Measurements from ENCODE around the gene CIDEC. TPM values are rescaled to one million over a fixed set of nuclear protein-coding genes. Genes with fewer than 3 reads are reported as not detected.
A peak's percentile ranks its signal among the peaks of the same experiment; 100 is the strongest.
"Not testable (repeated sequence)": the region's sequence is repeated elsewhere in the genome, so short reads cannot be mapped to it uniquely, and the experiment has no call there.

CIDEC gene
- total RNA-seq, 1 donor from 2014 or later = not detected

DNA sequence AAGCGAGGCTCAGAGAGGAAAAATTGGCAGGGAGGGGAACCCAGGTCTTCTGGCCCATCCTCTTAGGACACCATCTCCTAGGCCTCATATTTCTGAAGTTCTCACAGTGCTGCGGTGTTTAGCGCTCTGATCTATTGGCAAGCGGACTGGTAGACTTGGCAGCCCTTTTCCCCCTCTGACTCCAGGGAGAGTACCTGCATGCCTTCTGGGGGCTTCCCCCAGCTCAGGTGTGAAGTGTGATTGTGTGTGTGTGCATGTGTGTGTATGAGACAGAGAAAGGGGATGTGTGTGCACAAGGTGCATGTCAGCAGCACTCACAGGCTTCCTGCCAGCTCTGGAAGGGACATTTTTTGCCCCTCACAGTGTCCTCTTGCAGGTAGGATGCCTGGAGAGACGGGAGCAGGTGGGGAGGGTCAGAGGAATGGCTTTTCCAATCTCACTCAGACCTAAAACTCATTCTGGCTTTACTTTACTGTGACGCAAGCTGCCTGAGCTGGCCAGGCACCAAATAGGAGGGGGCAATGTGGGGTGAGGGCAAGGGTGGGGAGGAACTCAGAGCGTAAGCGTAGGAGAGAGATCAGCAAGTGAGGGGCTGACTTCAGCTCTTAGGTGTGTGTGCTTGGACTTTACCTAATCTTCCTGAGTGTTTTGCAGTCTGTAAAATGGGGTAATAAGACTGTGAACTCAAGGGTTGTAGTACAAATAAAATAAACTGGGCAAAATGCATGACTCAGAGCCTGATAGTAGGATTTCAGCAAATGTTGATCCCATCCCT is 18.6 kb upstream of the CIDEC start:
- ATAC-seq = peak; percentile 32
- H3K36me3 ChIP-seq = no peaks in the 10 kb centered on the region
- TF ChIP-seq, protein P1, sequence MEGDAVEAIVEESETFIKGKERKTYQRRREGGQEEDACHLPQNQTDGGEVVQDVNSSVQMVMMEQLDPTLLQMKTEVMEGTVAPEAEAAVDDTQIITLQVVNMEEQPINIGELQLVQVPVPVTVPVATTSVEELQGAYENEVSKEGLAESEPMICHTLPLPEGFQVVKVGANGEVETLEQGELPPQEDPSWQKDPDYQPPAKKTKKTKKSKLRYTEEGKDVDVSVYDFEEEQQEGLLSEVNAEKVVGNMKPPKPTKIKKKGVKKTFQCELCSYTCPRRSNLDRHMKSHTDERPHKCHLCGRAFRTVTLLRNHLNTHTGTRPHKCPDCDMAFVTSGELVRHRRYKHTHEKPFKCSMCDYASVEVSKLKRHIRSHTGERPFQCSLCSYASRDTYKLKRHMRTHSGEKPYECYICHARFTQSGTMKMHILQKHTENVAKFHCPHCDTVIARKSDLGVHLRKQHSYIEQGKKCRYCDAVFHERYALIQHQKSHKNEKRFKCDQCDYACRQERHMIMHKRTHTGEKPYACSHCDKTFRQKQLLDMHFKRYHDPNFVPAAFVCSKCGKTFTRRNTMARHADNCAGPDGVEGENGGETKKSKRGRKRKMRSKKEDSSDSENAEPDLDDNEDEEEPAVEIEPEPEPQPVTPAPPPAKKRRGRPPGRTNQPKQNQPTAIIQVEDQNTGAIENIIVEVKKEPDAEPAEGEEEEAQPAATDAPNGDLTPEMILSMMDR (IDR thresholded peaks at IDR 0.05) = no peak
- intact Hi-C loops (cut with DNase I) = no loop called here
- peaks cover 20% of the 10 kb centered on the region for H3K4me1 ChIP-seq
- H3K4me3 ChIP-seq = no peak overlapping the region
- DNase-seq = no peak
- peak overlapping the region; percentile 74 for H3K27ac ChIP-seq
- H3K9me3 ChIP-seq = no peaks in the 10 kb centered on the region
- no peaks in the 10 kb centered on the region for H3K27me3 ChIP-seq

DNA sequence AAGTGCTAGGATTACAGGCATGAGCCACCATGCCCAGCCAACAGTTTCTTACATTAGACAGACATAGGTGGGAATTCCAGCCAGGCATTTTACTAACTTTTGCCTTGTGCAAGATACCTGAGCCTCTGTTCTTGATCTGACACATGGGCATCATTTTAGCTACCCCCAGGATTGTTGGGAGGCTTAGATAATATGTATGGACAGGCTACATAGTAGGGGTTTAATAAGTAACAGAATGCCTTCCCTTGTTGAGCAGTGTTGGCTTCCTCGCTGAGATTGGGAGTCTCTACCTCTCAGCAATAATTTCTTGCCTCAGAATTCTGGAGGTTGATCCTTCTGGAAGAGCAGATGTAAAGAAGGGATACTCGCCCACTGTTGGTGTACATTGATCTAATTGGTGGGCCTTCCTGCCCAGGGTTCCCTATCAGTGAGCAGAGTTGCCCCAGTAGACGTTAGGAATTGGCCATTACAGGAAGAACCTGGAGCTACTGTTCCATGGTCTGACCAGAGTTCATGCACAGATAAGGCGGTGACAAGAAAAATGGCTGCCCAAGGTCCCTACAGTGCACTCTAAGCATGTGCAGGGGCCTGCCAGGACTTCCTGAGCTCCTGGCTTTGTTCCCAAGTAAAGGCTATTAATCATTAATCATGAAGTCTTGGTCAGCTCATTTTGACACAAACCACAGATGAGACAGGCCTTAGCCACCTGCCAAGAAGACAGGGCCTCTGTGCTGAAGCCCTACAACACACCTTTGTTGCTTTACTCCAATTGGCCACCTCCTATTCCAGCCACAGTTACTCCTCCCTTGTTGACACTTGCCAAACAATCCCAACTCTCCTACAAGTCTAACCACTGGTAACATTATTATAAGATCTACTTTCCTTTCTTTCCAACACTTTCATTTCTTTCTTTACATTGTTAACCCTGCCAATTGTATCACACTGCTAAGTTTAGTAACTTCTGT is 17.6 kb upstream of the CIDEC start:
- Histone ChIP-seq H3K4me3 (no peak overlapping the region), H3K9me3 (no peaks in the 10 kb centered on the region), H3K36me3 (peaks cover 7% of the 10 kb centered on the region), H3K27ac (peak overlapping the region; percentile 74), H3K4me1 (peaks cover 20% of the 10 kb centered on the region), H3K27me3 (no peaks in the 10 kb centered on the region)
- TF ChIP-seq, protein P1 (IDR thresholded peaks at IDR 0.05) = no peak
- DNase-seq = no peak
- intact Hi-C loops (cut with DNase I) = no loop called here
- peak; percentile 86 for ATAC-seq

DNA sequence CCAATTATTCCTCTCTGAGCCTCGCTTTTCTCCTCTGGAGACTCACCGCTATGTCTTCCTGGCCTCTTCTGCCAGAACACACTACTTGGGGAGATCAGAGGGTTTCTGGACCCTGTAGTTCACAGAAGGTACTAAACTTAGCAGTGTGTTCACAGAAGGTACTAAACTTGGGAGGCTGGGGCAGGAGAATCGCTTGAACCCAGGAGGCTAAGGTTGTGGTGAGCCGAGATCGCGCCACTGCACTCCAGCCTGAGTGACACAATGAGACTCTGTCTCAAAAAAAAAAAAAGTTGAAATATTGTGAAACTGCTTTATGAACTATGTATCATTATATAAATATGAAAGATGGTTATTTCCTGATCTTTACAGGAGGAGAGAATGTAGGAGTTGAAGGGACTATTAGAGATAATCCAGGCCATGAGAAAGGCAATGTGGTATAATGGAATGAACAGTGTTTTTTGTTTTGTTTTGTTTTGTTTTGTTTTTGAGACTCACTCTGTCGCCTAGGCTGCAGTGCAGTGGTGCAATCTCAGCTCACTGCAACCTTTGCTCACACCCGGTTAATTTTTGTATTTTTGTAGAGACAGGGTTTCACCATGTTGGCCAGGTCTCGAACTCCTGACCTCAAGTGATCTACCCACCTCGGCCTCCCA is 16.8 kb upstream of the CIDEC start:
- DNase-seq; intact Hi-C loops (cut with DNase I); H3K27me3 ChIP-seq; H3K9me3 ChIP-seq; ATAC-seq; H3K4me3 ChIP-seq: not testable (repeated sequence)
- H3K4me1 ChIP-seq = peaks cover 15% of the 10 kb centered on the region
- H3K27ac ChIP-seq = peak overlapping the region; percentile 74
- peaks cover 11% of the 10 kb centered on the region for H3K36me3 ChIP-seq

DNA sequence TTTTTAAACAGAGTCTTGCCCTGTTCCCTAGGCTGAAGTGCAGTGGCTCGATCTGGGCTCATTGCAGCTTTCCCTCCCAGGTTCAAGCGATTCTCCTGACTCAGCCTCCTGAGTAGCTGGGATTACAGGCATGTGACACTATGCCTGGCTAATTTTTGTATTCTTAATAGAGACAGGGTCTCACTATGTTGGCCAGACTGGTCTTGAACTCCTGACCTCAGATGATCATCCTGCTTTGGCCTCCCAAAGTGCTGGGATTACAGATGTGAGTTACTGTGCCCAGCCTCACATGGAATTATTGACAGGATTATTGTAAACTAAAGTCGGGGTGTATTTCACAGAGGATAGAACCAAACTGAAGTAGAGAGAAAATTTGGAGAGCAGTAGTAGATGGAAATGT is 15.7 kb upstream of the CIDEC start:
- peaks cover 19% of the 10 kb centered on the region for H3K4me1 ChIP-seq
- DNase-seq; H3K4me3 ChIP-seq; intact Hi-C loops (cut with DNase I); H3K9me3 ChIP-seq; H3K27ac ChIP-seq; H3K27me3 ChIP-seq; ATAC-seq: not testable (repeated sequence)
- H3K36me3 ChIP-seq = peaks cover 11% of the 10 kb centered on the region

DNA sequence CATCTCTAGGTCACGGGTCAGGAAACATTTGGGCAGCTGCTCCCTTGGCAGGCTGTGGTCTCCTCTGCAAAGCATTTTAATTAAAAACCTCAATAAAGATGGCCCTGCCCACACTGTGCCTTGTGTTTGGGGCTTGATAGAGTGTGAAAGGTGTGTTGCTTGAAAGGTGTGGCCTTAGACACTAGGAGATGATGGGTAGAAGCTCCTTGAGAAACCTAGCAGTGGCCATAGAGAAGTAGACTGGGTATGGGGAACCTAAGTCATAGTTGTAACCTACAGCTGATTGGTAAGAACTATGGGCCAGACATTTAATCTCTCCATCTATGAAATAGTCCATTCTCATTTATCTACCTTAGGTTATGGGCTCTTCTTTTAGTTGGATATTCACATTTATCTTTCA is 13.7 kb upstream of the CIDEC start:
- TF ChIP-seq, protein P1 (IDR thresholded peaks at IDR 0.05) = no peak
- ATAC-seq = no peak
- DNase-seq = no peak
- intact Hi-C loops (cut with DNase I) = no loop called here
- peaks cover 11% of the 10 kb centered on the region for H3K36me3 ChIP-seq
- H3K4me1 ChIP-seq = peaks cover 18% of the 10 kb centered on the region
- no peaks in the 10 kb centered on the region for H3K27me3 ChIP-seq
- no peaks in the 10 kb centered on the region for H3K9me3 ChIP-seq
- no peak overlapping the region for H3K27ac ChIP-seq
- H3K4me3 ChIP-seq = no peak overlapping the region

DNA sequence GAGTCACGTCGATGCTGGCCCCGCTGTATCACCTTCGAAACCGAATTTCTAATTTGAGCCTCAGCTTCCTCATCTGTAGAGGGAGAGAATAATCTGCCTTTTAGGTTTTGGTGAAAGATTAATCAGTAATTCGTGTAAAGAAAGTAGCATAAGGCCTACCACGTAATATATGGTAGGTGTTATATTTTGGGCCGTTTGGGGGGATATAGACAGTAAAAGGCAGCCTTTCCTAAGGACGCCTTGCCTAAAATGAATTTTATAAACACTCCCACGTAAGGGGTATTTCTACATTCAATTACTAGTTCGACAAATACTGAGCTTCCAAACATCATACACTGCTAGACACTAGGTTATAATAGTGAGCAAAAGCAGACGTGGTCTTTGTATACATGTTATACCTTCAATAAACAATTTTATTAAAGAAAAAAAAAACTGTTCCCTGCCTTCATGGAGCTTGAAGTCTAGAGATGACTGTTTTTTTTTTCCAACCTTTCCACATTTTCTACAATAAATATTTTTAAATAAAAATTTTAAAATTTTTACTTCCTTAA is 11.1 kb upstream of the CIDEC start:
- peak overlapping the region; percentile 97 for H3K27ac ChIP-seq
- TF ChIP-seq, protein P1 (IDR thresholded peaks at IDR 0.05) = no peak
- DNase-seq = no peak
- no peaks in the 10 kb centered on the region for H3K27me3 ChIP-seq
- H3K9me3 ChIP-seq = no peaks in the 10 kb centered on the region
- peak overlapping the region; percentile 94 for H3K4me3 ChIP-seq
- peaks cover 11% of the 10 kb centered on the region for H3K36me3 ChIP-seq
- H3K4me1 ChIP-seq = peaks cover 4% of the 10 kb centered on the region
- intact Hi-C loops (cut with DNase I) = no loop called here
- ATAC-seq = no peak
